ENCODE results near the gene PLA2G10. TPM values are rescaled to one million over a fixed set of nuclear protein-coding genes. Genes with fewer than 3 reads are reported as not detected.
"Not testable (repeated sequence)": the region's sequence is repeated elsewhere in the genome, so short reads cannot be mapped to it uniquely, and the experiment has no call there.

PLA2G10 gene, protein sequence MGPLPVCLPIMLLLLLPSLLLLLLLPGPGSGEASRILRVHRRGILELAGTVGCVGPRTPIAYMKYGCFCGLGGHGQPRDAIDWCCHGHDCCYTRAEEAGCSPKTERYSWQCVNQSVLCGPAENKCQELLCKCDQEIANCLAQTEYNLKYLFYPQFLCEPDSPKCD
- total RNA-seq (0.30 and 0.80 TPM in 2 replicates), polyA plus RNA-seq (2.3 and 3.2 TPM in 2 replicates)

DNA sequence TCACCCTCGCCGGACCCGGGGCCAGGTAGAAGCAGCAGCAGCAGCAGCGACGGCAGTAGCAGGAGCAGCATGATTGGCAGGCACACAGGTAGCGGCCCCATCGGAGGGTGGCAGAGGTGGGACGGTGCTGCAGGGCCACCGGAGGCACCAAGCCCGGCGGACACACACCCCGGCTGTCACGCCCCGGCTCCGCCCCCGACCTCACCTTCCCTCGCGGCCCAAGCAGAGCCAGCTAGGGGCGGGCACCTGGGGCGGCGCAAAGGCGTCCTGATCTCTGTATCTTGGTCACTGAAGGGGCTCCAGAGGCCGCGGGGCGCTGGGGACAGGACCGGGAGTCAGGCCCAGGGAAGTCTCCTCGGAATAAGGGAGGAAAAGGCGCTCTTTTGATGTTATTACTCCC lies at the start of gene PLA2G10:
Gene PLA2G10 (minus strand): TSS at position 180 of the 400 bp plus-strand sequence. CDS start 79 bp downstream, at position 101.
- H3K4me3 ChIP-seq; H3K9me3 ChIP-seq (ENCODE audit: low read depth); H3K27me3 ChIP-seq; H3K27ac ChIP-seq; H3K4me1 ChIP-seq (ENCODE audit: insufficient read depth); H3K36me3 ChIP-seq (replicated peaks; ENCODE audit: insufficient read depth, low read depth); DNase-seq (ENCODE audit: low spot score); H2AFZ ChIP-seq; H3K79me2 ChIP-seq; H3K9me2 ChIP-seq (replicated peaks; ENCODE audit: insufficient read depth); H3K4me2 ChIP-seq; H4K20me1 ChIP-seq (ENCODE audit: insufficient read depth, poor library complexity, severe bottlenecking): not testable (repeated sequence)
- WGBS (ENCODE audit: low lambda C conversion rate, missing lambda C conversion rate): no CpG with 5 or more reads among the region's 28 CpGs

DNA sequence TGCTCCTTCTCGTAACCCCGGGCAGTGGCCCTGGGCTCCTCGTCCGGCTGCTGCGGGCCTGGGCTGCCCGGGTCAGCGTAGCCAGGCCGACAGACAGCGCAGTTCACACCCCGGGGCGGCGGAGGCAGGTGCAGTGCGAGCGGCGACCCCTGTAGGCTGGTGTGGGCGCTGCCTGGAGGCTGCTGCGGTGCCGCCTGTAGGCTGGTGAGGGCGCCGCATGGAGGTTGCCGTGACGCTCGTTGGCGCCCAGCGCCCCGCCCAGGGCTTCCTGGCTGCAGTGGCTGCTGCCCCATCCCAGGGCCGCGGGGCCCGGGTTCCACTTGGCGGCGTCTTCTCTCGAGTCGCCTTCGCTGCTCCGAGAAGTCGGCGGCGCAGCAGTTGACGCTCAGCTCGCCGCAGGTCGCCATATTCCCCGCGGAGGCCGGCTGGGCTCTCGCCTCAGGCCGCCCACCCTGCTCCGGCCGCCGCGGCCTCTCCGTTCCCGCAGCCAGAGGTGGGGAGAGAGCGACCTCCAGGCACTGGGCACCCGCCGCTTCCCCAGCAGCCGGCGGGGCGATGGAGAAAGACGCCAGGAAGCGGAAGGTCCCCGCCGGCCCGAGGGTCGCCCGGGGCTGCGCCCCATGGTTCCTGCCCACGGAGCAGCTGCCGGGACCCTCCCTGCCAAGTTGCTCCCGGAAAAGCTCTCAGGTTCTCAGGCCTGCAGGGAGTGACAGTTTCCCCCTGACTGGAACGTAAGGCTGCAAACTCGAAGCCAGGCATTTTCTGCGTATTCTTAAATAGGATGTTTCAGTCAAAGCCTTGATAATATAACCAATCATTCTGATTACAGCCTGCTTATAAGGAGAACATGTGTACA lies 48.4 kb upstream of the PLA2G10 start, which contains the start of gene NPIPA2:
Gene NPIPA2 (plus strand): TSS at position 261 of the 856 bp plus-strand sequence. CDS start 5,533 bp downstream, outside the sequence.
- not testable (repeated sequence) for H3K79me2 ChIP-seq; H3K9me2 ChIP-seq (replicated peaks; ENCODE audit: insufficient read depth)
- WGBS (ENCODE audit: low lambda C conversion rate, missing lambda C conversion rate): no CpG with 5 or more reads among the region's 73 CpGs

DNA sequence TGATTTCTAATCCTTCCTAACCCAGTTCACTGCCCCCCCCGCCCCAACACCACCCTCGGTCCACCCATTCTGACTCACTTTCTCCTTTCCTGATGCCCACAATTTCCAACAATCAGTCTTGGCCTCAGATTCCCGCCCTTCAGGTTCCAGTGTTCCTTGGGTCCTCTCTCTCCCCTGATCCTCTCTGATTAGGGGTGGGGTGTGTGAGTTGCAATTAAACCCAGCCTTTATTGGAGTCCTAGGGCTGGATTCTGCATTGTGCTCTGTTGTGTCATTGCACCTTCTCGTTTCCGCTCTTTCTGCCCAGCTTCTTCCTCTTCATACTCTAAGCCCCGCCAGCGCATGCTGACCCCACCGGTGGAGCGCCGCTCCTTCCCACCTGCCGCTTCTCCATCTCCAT lies 47.7 kb upstream of the PLA2G10 start:
- H3K27ac ChIP-seq; H3K9me3 ChIP-seq (ENCODE audit: low read depth); DNase-seq (ENCODE audit: low spot score); H3K4me1 ChIP-seq (ENCODE audit: insufficient read depth); H2AFZ ChIP-seq; H3K79me2 ChIP-seq; H3K36me3 ChIP-seq (replicated peaks; ENCODE audit: insufficient read depth, low read depth); H3K4me3 ChIP-seq; H3K27me3 ChIP-seq; H3K9me2 ChIP-seq (replicated peaks; ENCODE audit: insufficient read depth); H4K20me1 ChIP-seq (ENCODE audit: insufficient read depth, poor library complexity, severe bottlenecking); H3K4me2 ChIP-seq: not testable (repeated sequence)
- no CpG with 5 or more reads among the region's 11 CpGs for WGBS (ENCODE audit: low lambda C conversion rate, missing lambda C conversion rate)

More for the DNA sequence above, 48.4 kb upstream of the PLA2G10 start, which contains the start of gene NPIPA2:
- not testable (repeated sequence) for H3K4me2 ChIP-seq; H2AFZ ChIP-seq; DNase-seq (ENCODE audit: low spot score); H3K27ac ChIP-seq; H3K9me3 ChIP-seq (ENCODE audit: low read depth); H3K4me3 ChIP-seq; H3K27me3 ChIP-seq; H3K36me3 ChIP-seq (replicated peaks; ENCODE audit: insufficient read depth, low read depth); H4K20me1 ChIP-seq (ENCODE audit: insufficient read depth, poor library complexity, severe bottlenecking); H3K4me1 ChIP-seq (ENCODE audit: insufficient read depth)

DNA sequence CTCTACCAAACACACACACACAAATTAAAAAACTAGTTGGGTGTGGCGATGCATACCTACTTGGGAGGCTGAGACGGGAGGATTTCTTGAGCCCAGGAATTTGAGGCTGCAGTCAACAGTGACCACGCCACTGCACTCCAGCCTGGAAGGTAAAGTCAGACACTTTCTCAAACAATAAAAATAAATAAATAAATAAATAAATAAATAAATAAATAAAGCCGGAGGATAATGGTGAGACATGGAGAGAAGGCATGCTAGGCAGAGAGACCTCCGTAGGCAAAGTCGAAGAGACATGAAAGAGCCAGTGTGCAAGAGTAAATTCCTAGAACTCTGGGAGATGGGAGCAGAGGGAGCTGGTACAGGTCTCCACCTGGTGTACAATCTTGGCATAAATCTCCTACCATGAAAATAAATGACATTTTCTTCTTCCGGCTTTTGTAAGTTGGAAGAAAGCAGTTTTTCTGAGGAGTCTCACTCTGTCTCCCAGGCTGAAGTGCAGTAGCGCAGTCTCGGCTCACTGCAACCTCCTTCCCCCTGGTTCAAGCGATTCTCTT lies 46.8 kb upstream of the PLA2G10 start:
- not testable (repeated sequence) for H3K36me3 ChIP-seq (replicated peaks; ENCODE audit: insufficient read depth, low read depth); H3K27ac ChIP-seq; H3K4me1 ChIP-seq (ENCODE audit: insufficient read depth); H4K20me1 ChIP-seq (ENCODE audit: insufficient read depth, poor library complexity, severe bottlenecking); H3K9me2 ChIP-seq (replicated peaks; ENCODE audit: insufficient read depth); H3K4me3 ChIP-seq; H3K27me3 ChIP-seq; H3K79me2 ChIP-seq; DNase-seq (ENCODE audit: low spot score); H3K4me2 ChIP-seq; H3K9me3 ChIP-seq (ENCODE audit: low read depth); H2AFZ ChIP-seq
- no CpG with 5 or more reads among the region's 10 CpGs for WGBS (ENCODE audit: low lambda C conversion rate, missing lambda C conversion rate)

DNA sequence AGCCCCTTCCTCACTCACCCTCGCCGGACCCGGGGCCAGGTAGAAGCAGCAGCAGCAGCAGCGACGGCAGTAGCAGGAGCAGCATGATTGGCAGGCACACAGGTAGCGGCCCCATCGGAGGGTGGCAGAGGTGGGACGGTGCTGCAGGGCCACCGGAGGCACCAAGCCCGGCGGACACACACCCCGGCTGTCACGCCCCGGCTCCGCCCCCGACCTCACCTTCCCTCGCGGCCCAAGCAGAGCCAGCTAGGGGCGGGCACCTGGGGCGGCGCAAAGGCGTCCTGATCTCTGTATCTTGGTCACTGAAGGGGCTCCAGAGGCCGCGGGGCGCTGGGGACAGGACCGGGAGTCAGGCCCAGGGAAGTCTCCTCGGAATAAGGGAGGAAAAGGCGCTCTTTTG lies 39.1 kb upstream of the PLA2G10 start:
- no CpG with 5 or more reads among the region's 28 CpGs for WGBS (ENCODE audit: low lambda C conversion rate, missing lambda C conversion rate)
- not testable (repeated sequence) for H3K4me1 ChIP-seq (ENCODE audit: insufficient read depth); H3K27ac ChIP-seq; H3K36me3 ChIP-seq (replicated peaks; ENCODE audit: insufficient read depth, low read depth); H4K20me1 ChIP-seq (ENCODE audit: insufficient read depth, poor library complexity, severe bottlenecking); H2AFZ ChIP-seq; H3K9me2 ChIP-seq (replicated peaks; ENCODE audit: insufficient read depth); H3K79me2 ChIP-seq; H3K4me2 ChIP-seq; DNase-seq (ENCODE audit: low spot score); H3K27me3 ChIP-seq; H3K9me3 ChIP-seq (ENCODE audit: low read depth); H3K4me3 ChIP-seq

DNA sequence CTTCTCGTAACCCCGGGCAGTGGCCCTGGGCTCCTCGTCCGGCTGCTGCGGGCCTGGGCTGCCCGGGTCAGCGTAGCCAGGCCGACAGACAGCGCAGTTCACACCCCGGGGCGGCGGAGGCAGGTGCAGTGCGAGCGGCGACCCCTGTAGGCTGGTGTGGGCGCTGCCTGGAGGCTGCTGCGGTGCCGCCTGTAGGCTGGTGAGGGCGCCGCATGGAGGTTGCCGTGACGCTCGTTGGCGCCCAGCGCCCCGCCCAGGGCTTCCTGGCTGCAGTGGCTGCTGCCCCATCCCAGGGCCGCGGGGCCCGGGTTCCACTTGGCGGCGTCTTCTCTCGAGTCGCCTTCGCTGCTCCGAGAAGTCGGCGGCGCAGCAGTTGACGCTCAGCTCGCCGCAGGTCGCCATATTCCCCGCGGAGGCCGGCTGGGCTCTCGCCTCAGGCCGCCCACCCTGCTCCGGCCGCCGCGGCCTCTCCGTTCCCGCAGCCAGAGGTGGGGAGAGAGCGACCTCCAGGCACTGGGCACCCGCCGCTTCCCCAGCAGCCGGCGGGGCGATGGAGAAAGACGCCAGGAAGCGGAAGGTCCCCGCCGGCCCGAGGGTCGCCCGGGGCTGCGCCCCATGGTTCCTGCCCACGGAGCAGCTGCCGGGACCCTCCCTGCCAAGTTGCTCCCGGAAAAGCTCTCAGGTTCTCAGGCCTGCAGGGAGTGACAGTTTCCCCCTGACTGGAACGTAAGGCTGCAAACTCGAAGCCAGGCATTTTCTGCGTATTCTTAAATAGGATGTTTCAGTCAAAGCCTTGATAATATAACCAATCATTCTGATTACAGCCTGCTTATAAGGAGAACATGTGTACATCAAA lies 9.3 kb upstream of the PLA2G10 start, which contains the start of gene NPIPA3:
Gene NPIPA3 (plus strand): TSS at position 256 of the 856 bp plus-strand sequence. CDS start 5,533 bp downstream, outside the sequence.
- H3K27me3 ChIP-seq; H2AFZ ChIP-seq; H3K4me1 ChIP-seq (ENCODE audit: insufficient read depth); H3K79me2 ChIP-seq; H3K4me2 ChIP-seq; H3K36me3 ChIP-seq (replicated peaks; ENCODE audit: insufficient read depth, low read depth); H3K9me3 ChIP-seq (ENCODE audit: low read depth); H4K20me1 ChIP-seq (ENCODE audit: insufficient read depth, poor library complexity, severe bottlenecking); H3K9me2 ChIP-seq (replicated peaks; ENCODE audit: insufficient read depth); H3K27ac ChIP-seq; H3K4me3 ChIP-seq; DNase-seq (ENCODE audit: low spot score): not testable (repeated sequence)
- no CpG with 5 or more reads among the region's 73 CpGs for WGBS (ENCODE audit: low lambda C conversion rate, missing lambda C conversion rate)

DNA sequence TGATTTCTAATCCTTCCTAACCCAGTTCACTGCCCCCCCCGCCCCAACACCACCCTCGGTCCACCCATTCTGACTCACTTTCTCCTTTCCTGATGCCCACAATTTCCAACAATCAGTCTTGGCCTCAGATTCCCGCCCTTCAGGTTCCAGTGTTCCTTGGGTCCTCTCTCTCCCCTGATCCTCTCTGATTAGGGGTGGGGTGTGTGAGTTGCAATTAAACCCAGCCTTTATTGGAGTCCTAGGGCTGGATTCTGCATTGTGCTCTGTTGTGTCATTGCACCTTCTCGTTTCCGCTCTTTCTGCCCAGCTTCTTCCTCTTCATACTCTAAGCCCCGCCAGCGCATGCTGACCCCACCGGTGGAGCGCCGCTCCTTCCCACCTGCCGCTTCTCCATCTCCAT lies 8.6 kb upstream of the PLA2G10 start:
- no CpG with 5 or more reads among the region's 11 CpGs for WGBS (ENCODE audit: low lambda C conversion rate, missing lambda C conversion rate)
- H3K79me2 ChIP-seq: not testable (repeated sequence)

DNA sequence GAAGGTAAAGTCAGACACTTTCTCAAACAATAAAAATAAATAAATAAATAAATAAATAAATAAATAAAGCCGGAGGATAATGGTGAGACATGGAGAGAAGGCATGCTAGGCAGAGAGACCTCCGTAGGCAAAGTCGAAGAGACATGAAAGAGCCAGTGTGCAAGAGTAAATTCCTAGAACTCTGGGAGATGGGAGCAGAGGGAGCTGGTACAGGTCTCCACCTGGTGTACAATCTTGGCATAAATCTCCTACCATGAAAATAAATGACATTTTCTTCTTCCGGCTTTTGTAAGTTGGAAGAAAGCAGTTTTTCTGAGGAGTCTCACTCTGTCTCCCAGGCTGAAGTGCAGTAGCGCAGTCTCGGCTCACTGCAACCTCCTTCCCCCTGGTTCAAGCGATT lies 7.8 kb upstream of the PLA2G10 start:
- not testable (repeated sequence) for H3K27me3 ChIP-seq; H3K27ac ChIP-seq; H3K36me3 ChIP-seq (replicated peaks; ENCODE audit: insufficient read depth, low read depth); H2AFZ ChIP-seq; H3K4me1 ChIP-seq (ENCODE audit: insufficient read depth); H3K9me3 ChIP-seq (ENCODE audit: low read depth); H4K20me1 ChIP-seq (ENCODE audit: insufficient read depth, poor library complexity, severe bottlenecking); H3K9me2 ChIP-seq (replicated peaks; ENCODE audit: insufficient read depth); DNase-seq (ENCODE audit: low spot score); H3K4me3 ChIP-seq; H3K4me2 ChIP-seq; H3K79me2 ChIP-seq
- WGBS (ENCODE audit: low lambda C conversion rate, missing lambda C conversion rate): 70% methylated on average over 3 of the region's 7 CpGs

More for the DNA sequence above, 8.6 kb upstream of the PLA2G10 start:
- H3K9me3 ChIP-seq (ENCODE audit: low read depth); H3K4me3 ChIP-seq; H3K27me3 ChIP-seq; H3K4me2 ChIP-seq; H3K27ac ChIP-seq; H3K36me3 ChIP-seq (replicated peaks; ENCODE audit: insufficient read depth, low read depth); H3K9me2 ChIP-seq (replicated peaks; ENCODE audit: insufficient read depth); H4K20me1 ChIP-seq (ENCODE audit: insufficient read depth, poor library complexity, severe bottlenecking); H3K4me1 ChIP-seq (ENCODE audit: insufficient read depth); H2AFZ ChIP-seq; DNase-seq (ENCODE audit: low spot score): not testable (repeated sequence)
